Natural killer cell (primary cell): ENCODE data around the gene CTIF. TPM values are rescaled to one million over a fixed set of nuclear protein-coding genes. Genes with fewer than 3 reads are reported as not detected.

ENCODE experiments used
- ATAC-seq, 3 donors: fragments of 150-1000 bp in 2 of 3; fragments of 200-7000 bp in 1 of 3; cut with Tn5 transposase; 1 replicate in 1 of 3; 2 replicates in 2 of 3; pipeline ENCODE4 v1.10.0; 2021; ENCODE audit warnings: mild to moderate bottlenecking in 2 of 3, moderate library complexity in 2 of 3
- DNase-seq, 2 donors: peaks; one replicate each; pipeline versions ENCODE4 v3.0.0 to v3.0.0-alpha.2; 2013 to 2021; ENCODE audit warnings: mixed read lengths in 1 of 2
- H3K27ac ChIP-seq: one replicate; pipeline ENCODE4 v1.5.1; 2013; ENCODE audit warnings: mild to moderate bottlenecking, low read length
- H3K27me3 ChIP-seq: one replicate; pipeline ENCODE4 v1.6.1; 2013; ENCODE audit warnings: low read length; ENCODE audit not compliant: control insufficient read depth, insufficient read depth
- H3K36me3 ChIP-seq: one replicate; pipeline ENCODE4 v1.6.1; 2013; ENCODE audit warnings: low read length; ENCODE audit not compliant: control insufficient read depth, insufficient read depth
- H3K4me1 ChIP-seq: one replicate; pipeline ENCODE4 v1.6.1; 2013; ENCODE audit warnings: low read length; ENCODE audit not compliant: control insufficient read depth, insufficient read depth
- H3K4me3 ChIP-seq: one replicate; pipeline ENCODE4 v1.5.1; 2013; ENCODE audit warnings: low read length
- H3K9me3 ChIP-seq: one replicate; pipeline ENCODE4 v1.6.1; 2013; ENCODE audit warnings: low read length; ENCODE audit not compliant: control insufficient read depth, insufficient read depth
- H3K27ac Mint-ChIP-seq, 2 donors: one replicate each; pipeline ENCODE4 v1.8.0; 2022; ENCODE audit warnings: mild to moderate bottlenecking in 2 of 2, mixed read lengths in 2 of 2, moderate library complexity in 1 of 2
- H3K27me3 Mint-ChIP-seq, 2 donors: one replicate each; pipeline ENCODE4 v1.8.0; 2022; ENCODE audit warnings: low read depth in 2 of 2, mixed read lengths in 2 of 2
- H3K36me3 Mint-ChIP-seq: one replicate; pipeline ENCODE4 v1.8.0; 2022; ENCODE audit warnings: mixed read lengths
- H3K4me1 Mint-ChIP-seq, 2 donors: one replicate each; pipeline ENCODE4 v1.8.0; 2022; ENCODE audit warnings: mixed read lengths in 2 of 2
- H3K4me3 Mint-ChIP-seq: one replicate; pipeline ENCODE4 v1.8.0; 2022; ENCODE audit warnings: mild to moderate bottlenecking, moderate library complexity, mixed read lengths
- H3K9me3 Mint-ChIP-seq, 2 donors: one replicate each; pipeline ENCODE4 v1.8.0; 2022; ENCODE audit warnings: mixed read lengths in 2 of 2
- WGBS: methylation state at CpG from one replicate; pipeline ENCODE4 v1.1.7; 2013; ENCODE audit warnings: missing lambda C conversion rate; ENCODE audit not compliant: insufficient coverage; 5-methylcytosine and 5-hydroxymethylcytosine counted together
- intact Hi-C: fragments of 100-400 bp; cut with micrococcal nuclease; formaldehyde crosslinking; loops from one replicate; pipeline ENCODE4 v1.14.2; 2022
- total RNA-seq, 4 donors: library from RNA; stranded (reverse); fragments of 120-200 nt in 1 of 4; gene quantifications; one replicate each; pipeline versions ENCODE4 v1.2.3 to v1.2.4, GENCODE V29; 2013 to 2022
- TF ChIP-seq, protein P1 (sequence below): fragments of 200-600 bp; IDR thresholded peaks from one replicate; pipeline ENCODE4 v1.8.0; 2022; ENCODE audit warnings: antibody characterized with exemption

CTIF gene
- total RNA-seq, 3 donors from 2014 or later (not counting 1 experiment from before 2014, with no cell fraction given) = 6.9 to 10.2 (median 8.2) TPM

DNA sequence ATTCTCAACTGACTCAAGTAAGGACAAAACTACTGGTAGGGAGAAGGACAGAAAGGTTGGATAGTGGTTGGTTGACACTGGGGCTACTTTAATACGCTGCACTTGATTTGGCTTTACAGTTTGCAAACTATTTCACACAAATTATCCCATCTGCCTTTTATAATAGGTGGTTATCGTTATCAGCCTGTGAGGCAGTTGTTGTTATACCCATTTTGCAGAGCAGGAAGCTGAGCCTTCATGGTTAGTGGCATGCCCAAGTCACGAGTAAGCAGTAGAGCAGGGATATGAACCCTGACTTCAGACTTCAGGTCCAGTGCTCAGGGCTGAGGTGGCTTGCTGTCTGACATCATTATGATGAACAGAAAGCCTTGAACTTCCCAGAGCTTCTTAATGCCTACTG is 5.3 kb downstream of the CTIF start:
- intact Hi-C loops = no loop called here
- no peak overlapping the region for H3K4me3 ChIP-seq
- TF ChIP-seq, protein P1, sequence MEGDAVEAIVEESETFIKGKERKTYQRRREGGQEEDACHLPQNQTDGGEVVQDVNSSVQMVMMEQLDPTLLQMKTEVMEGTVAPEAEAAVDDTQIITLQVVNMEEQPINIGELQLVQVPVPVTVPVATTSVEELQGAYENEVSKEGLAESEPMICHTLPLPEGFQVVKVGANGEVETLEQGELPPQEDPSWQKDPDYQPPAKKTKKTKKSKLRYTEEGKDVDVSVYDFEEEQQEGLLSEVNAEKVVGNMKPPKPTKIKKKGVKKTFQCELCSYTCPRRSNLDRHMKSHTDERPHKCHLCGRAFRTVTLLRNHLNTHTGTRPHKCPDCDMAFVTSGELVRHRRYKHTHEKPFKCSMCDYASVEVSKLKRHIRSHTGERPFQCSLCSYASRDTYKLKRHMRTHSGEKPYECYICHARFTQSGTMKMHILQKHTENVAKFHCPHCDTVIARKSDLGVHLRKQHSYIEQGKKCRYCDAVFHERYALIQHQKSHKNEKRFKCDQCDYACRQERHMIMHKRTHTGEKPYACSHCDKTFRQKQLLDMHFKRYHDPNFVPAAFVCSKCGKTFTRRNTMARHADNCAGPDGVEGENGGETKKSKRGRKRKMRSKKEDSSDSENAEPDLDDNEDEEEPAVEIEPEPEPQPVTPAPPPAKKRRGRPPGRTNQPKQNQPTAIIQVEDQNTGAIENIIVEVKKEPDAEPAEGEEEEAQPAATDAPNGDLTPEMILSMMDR = no peak
- Mint-ChIP-seq H3K27me3 (peaks cover 8 to 15% of the 10 kb centered on the region in 2 donors), H3K36me3 (no peaks in the 10 kb centered on the region), H3K4me3 (no peak overlapping the region), H3K27ac (no peak overlapping the region), H3K4me1 (peaks cover 0 to 18% of the 10 kb centered on the region in 2 donors), H3K9me3 (no peaks in the 10 kb centered on the region)
- H3K9me3 ChIP-seq = no peaks in the 10 kb centered on the region
- H3K4me1 ChIP-seq = peaks cover 13% of the 10 kb centered on the region
- no peaks in the 10 kb centered on the region for H3K27me3 ChIP-seq
- no peak for DNase-seq
- WGBS = 89% methylated on average over 2 of the region's 3 CpGs
- no peaks in the 10 kb centered on the region for H3K36me3 ChIP-seq
- H3K27ac ChIP-seq = no peak overlapping the region
- ATAC-seq = no peak

DNA sequence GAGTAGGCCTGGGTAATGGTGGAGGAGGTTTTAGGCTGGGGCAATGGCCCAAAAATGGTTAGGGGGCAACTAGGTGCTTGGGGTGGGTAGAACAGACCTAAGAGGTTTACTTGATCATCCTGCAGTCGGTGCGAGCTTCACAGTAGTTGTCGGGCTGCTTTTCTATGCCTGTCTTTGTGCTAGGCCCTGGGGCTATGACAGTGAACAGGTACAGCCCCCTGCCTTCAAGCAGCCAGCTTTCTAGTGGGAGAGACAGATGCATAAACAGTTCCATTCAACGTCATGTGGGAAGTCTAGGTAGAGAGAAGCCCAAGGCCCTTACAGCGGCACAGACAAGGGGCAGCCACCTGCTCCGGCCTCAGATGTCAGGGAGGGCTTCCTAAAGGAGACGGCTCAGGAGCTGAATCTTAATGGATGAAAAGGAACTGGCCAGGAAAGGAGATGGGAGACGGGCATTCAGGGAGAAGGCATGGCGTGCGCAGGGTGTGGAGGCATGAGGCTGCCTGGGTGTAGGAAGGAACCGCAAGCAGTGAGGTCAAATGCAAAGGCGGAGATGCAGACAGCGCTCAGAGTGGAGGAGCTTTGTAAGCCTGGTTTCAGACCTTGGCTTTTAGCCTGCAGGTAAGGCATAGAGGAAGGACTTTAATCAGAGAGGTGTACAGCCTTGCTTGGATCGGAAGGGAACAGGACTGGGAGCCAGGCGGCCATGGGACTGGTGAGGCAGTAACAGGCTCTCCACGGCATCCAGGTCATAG is 6.0 kb downstream of the CTIF start:
- intact Hi-C loops = no loop called here

DNA sequence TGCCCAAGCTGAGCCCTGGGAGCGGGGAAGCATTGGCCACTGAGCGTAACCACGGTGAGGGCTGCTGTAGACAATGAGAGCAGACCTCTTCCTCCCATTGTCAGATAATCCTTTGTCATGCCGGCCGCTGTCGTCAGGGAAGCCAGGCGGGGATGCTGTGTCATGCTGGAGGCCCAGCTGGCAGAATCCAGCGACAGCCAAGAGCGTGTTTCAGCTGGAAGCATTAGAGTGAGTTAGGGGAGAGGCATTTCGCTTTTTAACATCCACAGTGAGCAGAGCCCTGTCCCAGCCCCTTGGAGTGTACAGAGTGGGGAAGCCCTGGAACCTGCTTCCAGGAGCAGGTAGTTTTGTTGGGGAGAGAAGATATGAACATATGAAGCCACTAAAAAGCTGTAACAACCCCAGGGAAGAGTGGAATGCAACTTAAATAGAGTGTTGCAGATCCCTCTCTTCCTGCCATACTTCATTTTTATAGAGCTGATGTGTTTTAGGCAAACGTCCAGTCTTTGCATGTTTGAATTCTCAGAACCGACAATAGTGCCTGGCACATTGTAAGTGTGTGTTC is 7.0 kb downstream of the CTIF start:
- intact Hi-C loops = no loop called here
- Mint-ChIP-seq H3K4me1 (peaks cover 0 to 10% of the 10 kb centered on the region in 2 donors), H3K4me3 (no peak overlapping the region), H3K36me3 (no peaks in the 10 kb centered on the region), H3K27ac (no peak overlapping the region), H3K27me3 (peaks cover 8 to 15% of the 10 kb centered on the region in 2 donors), H3K9me3 (no peaks in the 10 kb centered on the region)
- H3K4me1 ChIP-seq = peaks cover 3% of the 10 kb centered on the region
- ATAC-seq = no peak
- no peaks in the 10 kb centered on the region for H3K27me3 ChIP-seq
- no peaks in the 10 kb centered on the region for H3K9me3 ChIP-seq
- TF ChIP-seq, protein P1 = no peak
- WGBS = 39% methylated on average over 12 of the region's 12 CpGs
- H3K36me3 ChIP-seq = no peaks in the 10 kb centered on the region
- no peak overlapping the region for H3K4me3 ChIP-seq
- DNase-seq = no peak
- H3K27ac ChIP-seq = no peak overlapping the region

More for the DNA sequence above, 6.0 kb downstream of the CTIF start:
- Histone ChIP-seq H3K4me3 (no peak overlapping the region), H3K27me3 (no peaks in the 10 kb centered on the region), H3K27ac (no peak overlapping the region), H3K4me1 (peaks cover 11% of the 10 kb centered on the region), H3K9me3 (no peaks in the 10 kb centered on the region), H3K36me3 (no peaks in the 10 kb centered on the region)
- Mint-ChIP-seq H3K4me3 (no peak overlapping the region), H3K27me3 (peaks cover 8 to 15% of the 10 kb centered on the region in 2 donors), H3K4me1 (peaks cover 0 to 18% of the 10 kb centered on the region in 2 donors), H3K36me3 (no peaks in the 10 kb centered on the region), H3K9me3 (no peaks in the 10 kb centered on the region), H3K27ac (no peak overlapping the region)
- DNase-seq (no peak), ATAC-seq (no peak)
- TF ChIP-seq, protein P1 = no peak
- 95% methylated on average over 16 of the region's 16 CpGs for WGBS
